Upper lobe of left lung (tissue), 6 donors: ENCODE data around the gene GNG2. TPM values are rescaled to one million over a fixed set of nuclear protein-coding genes. Genes with fewer than 3 reads are reported as not detected.
A peak's percentile ranks its signal among the peaks of the same experiment; 100 is the strongest.

Source experiments
- ATAC-seq, 2 donors: fragments of 200-7000 bp; cut with Tn5 transposase; one replicate each; pipeline ENCODE4 v1.9.1; 2022; ENCODE audit warnings: mild to moderate bottlenecking in 2 of 2, moderate library complexity in 2 of 2; ENCODE audit not compliant: low FRiP score in 2 of 2
- DNase-seq, 2 donors: peaks; one replicate each; pipeline ENCODE4 v3.0.0-alpha.2; 2019 to 2020
- H3K27ac ChIP-seq, 4 donors: fragments of 200-600 bp; sonication (generic); one replicate each; pipeline ENCODE4 v1.5.1; 2016 to 2019
- H3K27me3 ChIP-seq, 4 donors: fragments of 200-600 bp; sonication (generic); one replicate each; pipeline ENCODE4 v1.5.1; 2017 to 2019
- H3K36me3 ChIP-seq, 4 donors: fragments of 200-600 bp; sonication (generic); one replicate each; pipeline ENCODE4 v1.5.1; 2016 to 2019
- H3K4me1 ChIP-seq, 4 donors: fragments of 200-600 bp; sonication (generic); one replicate each; pipeline ENCODE4 v1.5.1; 2018 to 2019
- H3K4me3 ChIP-seq, 4 donors: fragments of 200-600 bp; sonication (generic); one replicate each; pipeline ENCODE4 v1.5.1; 2017 to 2019; ENCODE audit warnings: mild to moderate bottlenecking in 2 of 4, moderate library complexity in 1 of 4
- H3K9me3 ChIP-seq, 4 donors: fragments of 200-600 bp; sonication (generic); one replicate each; pipeline ENCODE4 v1.5.1; 2018 to 2019
- EP300 ChIP-seq, 4 donors: sonication (generic); formaldehyde crosslinking; IDR thresholded peaks; one replicate each; pipeline ENCODE4 v1.5.1; 2017; ENCODE audit warnings: antibody characterized with exemption in 4 of 4, control low read depth in 2 of 4
- POLR2A ChIP-seq, 4 donors: fragments of 450-650 bp; IDR thresholded peaks; one replicate each; pipeline ENCODE4 v1.5.1; 2016 to 2017; ENCODE audit warnings: antibody characterized with exemption in 4 of 4, mild to moderate bottlenecking in 2 of 4
- POLR2AphosphoS5 ChIP-seq, 2 donors: sonication (generic); formaldehyde crosslinking; IDR thresholded peaks; one replicate each; pipeline ENCODE4 v1.5.1; 2017; ENCODE audit warnings: antibody characterized with exemption in 2 of 2
- WGBS, 2 donors: methylation state at CpG; one replicate each; pipeline ENCODE4 v1.1.5; 2017 to 2018; 5-methylcytosine and 5-hydroxymethylcytosine counted together
- total RNA-seq, 6 donors: library from RNA; depleted of rRNA in 4 of 6; stranded (reverse); fragments of >200 nt in 4 of 6; gene quantifications; one replicate each; pipeline versions ENCODE4 v1.1.0 to v1.2.1, GENCODE V29; 2016 to 2021
- TF ChIP-seq, protein P1 (sequence below), 6 experiments: fragments of 450-650 bp in 4 of 6; fragments of 200-600 bp in 2 of 6; sonication (generic) in 2 of 6; IDR thresholded peaks; one replicate each; pipeline ENCODE4 v1.5.1; 2016 to 2019; ENCODE audit warnings: antibody characterized with exemption in 6 of 6
- donor health status: DM: no; HTN: no; CAD: no; lungs with moderate emphysema.
- donor health status: DM: no; HTN: yes; CAD: no; lungs with severe emphysema.

GNG2 gene
- total RNA-seq, 6 donors from 2014 or later: 4.2 to 29.0 (median 10.1) TPM

- H3K9me3 ChIP-seq: no peaks in the 10 kb centered on the region
- H3K27ac ChIP-seq: no peak overlapping the region
- no peak for TF ChIP-seq EP300 (IDR thresholded peaks at IDR 0.05)
- TF ChIP-seq POLR2A (IDR thresholded peaks at IDR 0.05): no peak
- no peak for ATAC-seq
- peaks cover 12 to 59% (median 43%) of the 10 kb centered on the region in 4 donors for H3K36me3 ChIP-seq
- DNase-seq: no peak
- peaks cover 5 to 17% (median 12%) of the 10 kb centered on the region in 4 donors for H3K4me1 ChIP-seq
- 90 to 98% methylated on average over 8 to 9 of the region's 9 CpGs for WGBS, 2 donors
- no peak overlapping the region for H3K4me3 ChIP-seq
- H3K27me3 ChIP-seq: no peaks in the 10 kb centered on the region
These were observed 151.1 kb downstream of the GNG2 start for GRCh38 chr14:52011523-52011922.

- no peak for DNase-seq
- Histone ChIP-seq H3K9me3 (no peaks in the 10 kb centered on the region), H3K27ac (no peak overlapping the region), H3K4me1 (peaks cover 5 to 17% (median 14%) of the 10 kb centered on the region in 4 donors), H3K27me3 (no peaks in the 10 kb centered on the region), H3K36me3 (peaks cover 12 to 48% (median 40%) of the 10 kb centered on the region in 4 donors), H3K4me3 (no peak overlapping the region)
- ATAC-seq: peak in 1 of 2 donors; percentile 18
- TF ChIP-seq, protein P1, sequence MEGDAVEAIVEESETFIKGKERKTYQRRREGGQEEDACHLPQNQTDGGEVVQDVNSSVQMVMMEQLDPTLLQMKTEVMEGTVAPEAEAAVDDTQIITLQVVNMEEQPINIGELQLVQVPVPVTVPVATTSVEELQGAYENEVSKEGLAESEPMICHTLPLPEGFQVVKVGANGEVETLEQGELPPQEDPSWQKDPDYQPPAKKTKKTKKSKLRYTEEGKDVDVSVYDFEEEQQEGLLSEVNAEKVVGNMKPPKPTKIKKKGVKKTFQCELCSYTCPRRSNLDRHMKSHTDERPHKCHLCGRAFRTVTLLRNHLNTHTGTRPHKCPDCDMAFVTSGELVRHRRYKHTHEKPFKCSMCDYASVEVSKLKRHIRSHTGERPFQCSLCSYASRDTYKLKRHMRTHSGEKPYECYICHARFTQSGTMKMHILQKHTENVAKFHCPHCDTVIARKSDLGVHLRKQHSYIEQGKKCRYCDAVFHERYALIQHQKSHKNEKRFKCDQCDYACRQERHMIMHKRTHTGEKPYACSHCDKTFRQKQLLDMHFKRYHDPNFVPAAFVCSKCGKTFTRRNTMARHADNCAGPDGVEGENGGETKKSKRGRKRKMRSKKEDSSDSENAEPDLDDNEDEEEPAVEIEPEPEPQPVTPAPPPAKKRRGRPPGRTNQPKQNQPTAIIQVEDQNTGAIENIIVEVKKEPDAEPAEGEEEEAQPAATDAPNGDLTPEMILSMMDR (IDR thresholded peaks at IDR 0.05): no peak
- TF ChIP-seq POLR2AphosphoS5 (IDR thresholded peaks at IDR 0.05): peak in 1 of 2 donors; percentile 47
- TF ChIP-seq POLR2A (IDR thresholded peaks at IDR 0.05): no peak
- no peak for TF ChIP-seq EP300 (IDR thresholded peaks at IDR 0.05)
- 62 to 66% methylated on average over 4 of the region's 4 CpGs for WGBS, 2 donors
These were observed 152.2 kb downstream of the GNG2 start for GRCh38 chr14:52012635-52013034.

DNA sequence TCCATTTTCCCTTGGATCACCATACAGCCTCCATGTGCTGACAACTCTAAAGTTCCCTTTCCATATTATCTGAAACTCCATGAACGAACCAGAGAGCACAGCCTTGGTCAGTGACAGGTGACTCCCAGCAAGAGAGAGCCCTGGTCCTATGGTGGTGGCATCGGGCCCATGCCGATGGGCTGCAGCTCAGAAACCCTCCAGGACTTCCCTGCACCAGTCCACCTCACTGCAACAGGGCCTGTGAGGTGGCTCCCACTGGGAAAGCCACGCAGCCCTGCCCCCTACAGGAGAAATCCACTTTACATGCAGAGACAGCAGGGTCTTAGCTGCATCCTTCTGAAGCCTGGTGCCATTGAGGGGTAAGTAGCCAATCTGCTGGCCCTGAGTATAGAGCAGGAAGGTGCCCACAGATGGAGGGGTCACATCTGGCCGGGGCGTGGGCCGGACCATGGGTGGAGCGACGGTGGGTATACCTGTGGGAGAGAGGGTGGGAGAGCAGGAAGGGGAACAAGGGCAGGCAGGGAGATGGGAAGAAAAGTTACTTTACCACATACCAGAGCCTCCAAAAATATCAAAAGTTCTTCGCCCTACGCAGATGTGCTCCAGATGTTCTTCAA lies 153.7 kb downstream of the GNG2 start:
- Histone ChIP-seq H3K27ac (peak overlapping the region in 1 of 4 donors; percentile 10), H3K4me1 (peaks cover 5 to 21% (median 14%) of the 10 kb centered on the region in 4 donors), H3K27me3 (no peaks in the 10 kb centered on the region), H3K4me3 (no peak overlapping the region), H3K9me3 (no peaks in the 10 kb centered on the region), H3K36me3 (peaks cover 10 to 34% (median 26%) of the 10 kb centered on the region in 4 donors)
- WGBS, 2 donors: 67 to 78% methylated on average over 10 to 11 of the region's 11 CpGs
- TF ChIP-seq POLR2A (IDR thresholded peaks at IDR 0.05) (no peak), POLR2AphosphoS5 (IDR thresholded peaks at IDR 0.05) (no peak), EP300 (IDR thresholded peaks at IDR 0.05) (no peak)
- TF ChIP-seq, protein P1 (IDR thresholded peaks at IDR 0.05): no peak
- peak in 1 of 2 donors; percentile 58 for DNase-seq
- ATAC-seq: peak in 1 of 2 donors; percentile 29

- H3K4me1 ChIP-seq: peaks cover 5 to 21% (median 14%) of the 10 kb centered on the region in 4 donors
- ATAC-seq: peak in 1 of 2 donors; percentile 7
- H3K4me3 ChIP-seq: no peak overlapping the region
- DNase-seq: peak in 1 of 2 donors; percentile 49
- H3K9me3 ChIP-seq: no peaks in the 10 kb centered on the region
- peak overlapping the region in 1 of 4 donors; percentile 9 for H3K27ac ChIP-seq
- TF ChIP-seq POLR2A (IDR thresholded peaks at IDR 0.05) (no peak), POLR2AphosphoS5 (IDR thresholded peaks at IDR 0.05) (no peak), EP300 (IDR thresholded peaks at IDR 0.05) (no peak)
- TF ChIP-seq, protein P1 (IDR thresholded peaks at IDR 0.05): no peak
- H3K36me3 ChIP-seq: peaks cover 5 to 27% (median 20%) of the 10 kb centered on the region in 4 donors
- no peaks in the 10 kb centered on the region for H3K27me3 ChIP-seq
- 77 to 81% methylated on average over 12 to 15 of the region's 15 CpGs for WGBS, 2 donors
These were observed 154.3 kb downstream of the GNG2 start for GRCh38 chr14:52014601-52015267.

- WGBS, 2 donors: 65 to 73% methylated on average over 5 to 8 of the region's 8 CpGs
- peaks cover 0 to 19% (median 13%) of the 10 kb centered on the region in 4 donors for H3K36me3 ChIP-seq
- ATAC-seq: no peak
These were observed 155.1 kb downstream of the GNG2 start for GRCh38 chr14:52015411-52016030.

More at GRCh38 chr14:52015411-52016030, 155.1 kb downstream of the GNG2 start:
- TF ChIP-seq, protein P1 (IDR thresholded peaks at IDR 0.05): peak in 1 of 6 experiments; percentile 13
- TF ChIP-seq POLR2AphosphoS5 (IDR thresholded peaks at IDR 0.05): no peak
- TF ChIP-seq EP300 (IDR thresholded peaks at IDR 0.05): no peak
- TF ChIP-seq POLR2A (IDR thresholded peaks at IDR 0.05): no peak
- H3K4me1 ChIP-seq: peaks cover 5 to 23% (median 16%) of the 10 kb centered on the region in 4 donors
- DNase-seq: no peak
- H3K27ac ChIP-seq: no peak overlapping the region
- H3K9me3 ChIP-seq: no peaks in the 10 kb centered on the region
- H3K27me3 ChIP-seq: no peaks in the 10 kb centered on the region
- H3K4me3 ChIP-seq: no peak overlapping the region
